Psoas muscle (tissue), 8 donors: ENCODE measurements around the gene ADAMTSL3. TPM values are rescaled to one million over a fixed set of nuclear protein-coding genes. Genes with fewer than 3 reads are reported as not detected.

ENCODE experiments used
- ATAC-seq, 4 donors: fragments of 200-7000 bp; cut with Tn5 transposase; one replicate each; pipeline ENCODE4 v1.9.1; 2020; ENCODE audit warnings: moderate library complexity in 3 of 4, mild to moderate bottlenecking in 2 of 4
- DNase-seq, 2 donors: peaks; one replicate each; pipeline ENCODE4 v3.0.0-alpha.2; 2020
- H3K27ac ChIP-seq: fragments of 200-600 bp; one replicate; pipeline ENCODE4 v1.8.0; 2022
- H3K27me3 ChIP-seq, 3 donors: fragments of 200-600 bp in 1 of 3; one replicate each; pipeline versions ENCODE4 v1.6.1 to v1.8.0; 2013 to 2022; ENCODE audit warnings: low read length in 2 of 3, mild to moderate bottlenecking in 2 of 3, moderate library complexity in 1 of 3; ENCODE audit not compliant: insufficient read depth in 3 of 3
- H3K36me3 ChIP-seq, 2 donors: fragments of 200-600 bp in 1 of 2; one replicate each; pipeline versions ENCODE4 v1.6.1 to v1.8.0; 2013 to 2022; ENCODE audit warnings: low read depth in 1 of 2, mild to moderate bottlenecking in 1 of 2, moderate library complexity in 1 of 2; ENCODE audit not compliant: insufficient read depth in 1 of 2
- H3K4me1 ChIP-seq: fragments of 200-600 bp; one replicate; pipeline ENCODE4 v1.8.0; 2022
- H3K4me3 ChIP-seq: fragments of 200-600 bp; one replicate; pipeline ENCODE4 v1.8.0; 2022; ENCODE audit warnings: mild to moderate bottlenecking
- H3K9me3 ChIP-seq: fragments of 200-600 bp; one replicate; pipeline ENCODE4 v1.8.0; 2022
- WGBS, 3 donors: extraction: QIAGEN DNeasy Blood & Tissue Kit; methylation state at CpG; one replicate each; pipeline versions ENCODE4 v1.1.6 to v1.1.7; 2013; 5-methylcytosine and 5-hydroxymethylcytosine counted together
- intact Hi-C, 2 donors: fragments of 100-400 bp; cut with DNase I; formaldehyde crosslinking; loops; one replicate each; pipeline versions ENCODE4 v1.11.0 to v1.14.2; 2022
- polyA plus RNA-seq, 3 donors: library from polyadenylated mRNA; stranded (reverse); fragments of 200-250 nt; gene quantifications; one replicate each; pipeline ENCODE4 v1.2.3, GENCODE V29; 2013
- total RNA-seq, 4 donors: library from RNA; stranded (reverse); fragmentation: NEBNext Ultra II Directional in 2 of 4; extraction: Animal tissue kit (Norgen Biotek cat#: 25700) in 2 of 4; gene quantifications; one replicate each; pipeline versions ENCODE4 v1.2.1 to v1.2.4, GENCODE V29; 2021 to 2023
- TF ChIP-seq, protein P1 (sequence below): fragments of 200-600 bp; IDR thresholded peaks from one replicate; pipeline ENCODE4 v1.8.0; 2022; ENCODE audit warnings: antibody characterized with exemption
- donor health status: healthy with polysubstance abuse.
- donor health status: DM: no; HTN: no; CAD: no; lungs with moderate emphysema.
- donor health status: Bipolar disorder and iron deficiency.
- donor health status: healthy.
- donor health status: DM: yes; HTN: yes; CAD: no.
- donor health status: DM: no; HTN: no; CAD: no.
- donor health status: DM: no; HTN: no; CAD: no.
- donor health status: DM: yes; HTN: yes; CAD: no.

The ADAMTSL3 gene
- total and polyA plus RNA-seq, 7 donors, result 0.35 to 12.8 (median 2.1) TPM

DNA sequence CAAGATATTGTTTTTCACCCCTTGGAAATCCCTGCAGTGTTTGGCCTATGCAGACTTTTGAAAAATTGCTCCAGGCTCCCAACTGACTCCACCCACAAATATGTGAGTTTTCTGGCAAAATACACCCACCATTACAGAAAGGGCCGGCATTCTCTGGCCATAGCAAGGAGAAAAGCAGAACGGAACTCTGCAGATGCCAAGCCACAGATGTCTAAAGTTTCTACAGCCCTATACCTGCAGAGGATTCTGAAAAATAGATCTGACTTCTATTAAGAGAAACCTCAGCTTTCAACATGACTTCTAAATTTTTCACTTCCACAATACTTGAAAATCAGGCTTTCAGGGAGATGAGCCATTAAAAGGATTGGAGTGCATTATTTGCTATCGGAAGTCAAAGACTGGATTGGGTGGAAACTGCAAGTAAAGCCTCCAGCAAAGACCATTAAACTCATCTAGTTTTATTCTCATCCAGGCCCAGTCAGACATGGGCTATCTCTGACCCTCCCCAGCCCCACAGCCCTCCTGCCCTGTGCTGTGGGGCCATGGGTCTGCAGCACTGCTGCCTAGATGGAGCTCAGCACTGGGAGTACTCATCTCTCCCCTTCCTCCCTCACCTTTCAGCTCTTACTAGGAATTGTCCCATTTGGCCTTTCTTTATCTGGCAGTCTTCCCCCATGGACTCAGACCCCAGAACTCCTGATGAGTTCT, 338.6 kb downstream of the ADAMTSL3 start:
- Histone ChIP-seq H3K27me3 (no peaks in the 10 kb centered on the region), H3K4me1 (no peaks in the 10 kb centered on the region), H3K9me3 (no peaks in the 10 kb centered on the region), H3K4me3 (no peak overlapping the region), H3K27ac (no peak overlapping the region), H3K36me3 (peaks cover 0 to 5% of the 10 kb centered on the region in 2 donors)
- intact Hi-C loops, result no loop called here
- TF ChIP-seq, protein P1, sequence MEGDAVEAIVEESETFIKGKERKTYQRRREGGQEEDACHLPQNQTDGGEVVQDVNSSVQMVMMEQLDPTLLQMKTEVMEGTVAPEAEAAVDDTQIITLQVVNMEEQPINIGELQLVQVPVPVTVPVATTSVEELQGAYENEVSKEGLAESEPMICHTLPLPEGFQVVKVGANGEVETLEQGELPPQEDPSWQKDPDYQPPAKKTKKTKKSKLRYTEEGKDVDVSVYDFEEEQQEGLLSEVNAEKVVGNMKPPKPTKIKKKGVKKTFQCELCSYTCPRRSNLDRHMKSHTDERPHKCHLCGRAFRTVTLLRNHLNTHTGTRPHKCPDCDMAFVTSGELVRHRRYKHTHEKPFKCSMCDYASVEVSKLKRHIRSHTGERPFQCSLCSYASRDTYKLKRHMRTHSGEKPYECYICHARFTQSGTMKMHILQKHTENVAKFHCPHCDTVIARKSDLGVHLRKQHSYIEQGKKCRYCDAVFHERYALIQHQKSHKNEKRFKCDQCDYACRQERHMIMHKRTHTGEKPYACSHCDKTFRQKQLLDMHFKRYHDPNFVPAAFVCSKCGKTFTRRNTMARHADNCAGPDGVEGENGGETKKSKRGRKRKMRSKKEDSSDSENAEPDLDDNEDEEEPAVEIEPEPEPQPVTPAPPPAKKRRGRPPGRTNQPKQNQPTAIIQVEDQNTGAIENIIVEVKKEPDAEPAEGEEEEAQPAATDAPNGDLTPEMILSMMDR, result no peak
- DNase-seq (no peak), ATAC-seq (no peak)
- 48 to 61% (median 49%) methylated on average over 3 of the region's 3 CpGs for WGBS, 3 donors

DNA sequence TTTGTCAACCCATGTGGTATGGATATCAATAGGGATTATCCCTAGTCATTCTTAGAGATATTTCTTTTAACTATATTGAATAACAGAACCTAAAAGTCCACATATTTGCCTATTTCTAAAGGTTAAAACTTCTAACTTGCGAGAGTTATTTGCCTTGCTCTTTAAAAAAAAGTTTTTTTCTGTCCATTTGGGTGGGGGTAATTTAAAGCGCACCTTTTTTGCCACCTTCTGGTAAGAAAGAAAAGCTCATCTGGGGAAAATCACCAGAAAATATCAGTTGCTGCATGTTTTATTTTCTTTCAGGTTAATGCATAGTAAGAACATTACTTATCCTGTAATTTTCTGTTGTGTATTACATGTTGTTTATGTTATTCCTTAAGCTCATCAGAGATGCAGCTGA, 339.7 kb downstream of the ADAMTSL3 start:
- H3K27ac ChIP-seq, result no peak overlapping the region
- intact Hi-C loops, result no loop called here
- ATAC-seq (no peak), DNase-seq (no peak)
- WGBS, 3 donors, result 90 to 95% (median 93%) methylated on average over 2 of the region's 2 CpGs
- no peaks in the 10 kb centered on the region for H3K4me1 ChIP-seq
- H3K27me3 ChIP-seq, result no peaks in the 10 kb centered on the region
- no peaks in the 10 kb centered on the region for H3K9me3 ChIP-seq
- no peak overlapping the region for H3K4me3 ChIP-seq
- TF ChIP-seq, protein P1, result no peak
- H3K36me3 ChIP-seq, result no peaks in the 10 kb centered on the region

DNA sequence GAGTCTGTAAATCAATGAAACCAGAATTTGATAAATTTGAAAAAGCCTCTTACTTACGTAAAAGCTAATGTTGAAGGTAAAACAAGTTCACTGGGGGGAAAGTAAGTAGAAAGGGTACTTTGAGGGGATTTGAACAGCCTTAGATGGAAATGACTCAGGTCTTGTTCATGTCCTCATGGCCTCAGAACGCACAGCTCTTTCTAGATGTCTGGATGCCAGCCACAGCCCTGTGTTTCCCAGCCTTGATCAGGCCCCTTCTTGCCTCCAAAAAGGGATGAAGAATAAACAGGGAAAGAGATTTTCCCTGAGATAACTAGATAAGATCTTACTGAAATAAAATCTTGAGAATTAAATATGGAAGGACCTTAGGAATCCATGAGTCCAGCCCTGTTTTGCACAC, 344.6 kb downstream of the ADAMTSL3 start:
- Histone ChIP-seq H3K27me3 (no peaks in the 10 kb centered on the region), H3K27ac (no peak overlapping the region), H3K4me1 (no peaks in the 10 kb centered on the region), H3K4me3 (no peak overlapping the region), H3K9me3 (no peaks in the 10 kb centered on the region), H3K36me3 (no peaks in the 10 kb centered on the region)
- intact Hi-C loops, result no loop called here
- no peak for ATAC-seq
- TF ChIP-seq, protein P1, result no peak
- DNase-seq, result no peak
- 83 to 98% (median 88%) methylated on average over 2 of the region's 2 CpGs for WGBS, 3 donors

DNA sequence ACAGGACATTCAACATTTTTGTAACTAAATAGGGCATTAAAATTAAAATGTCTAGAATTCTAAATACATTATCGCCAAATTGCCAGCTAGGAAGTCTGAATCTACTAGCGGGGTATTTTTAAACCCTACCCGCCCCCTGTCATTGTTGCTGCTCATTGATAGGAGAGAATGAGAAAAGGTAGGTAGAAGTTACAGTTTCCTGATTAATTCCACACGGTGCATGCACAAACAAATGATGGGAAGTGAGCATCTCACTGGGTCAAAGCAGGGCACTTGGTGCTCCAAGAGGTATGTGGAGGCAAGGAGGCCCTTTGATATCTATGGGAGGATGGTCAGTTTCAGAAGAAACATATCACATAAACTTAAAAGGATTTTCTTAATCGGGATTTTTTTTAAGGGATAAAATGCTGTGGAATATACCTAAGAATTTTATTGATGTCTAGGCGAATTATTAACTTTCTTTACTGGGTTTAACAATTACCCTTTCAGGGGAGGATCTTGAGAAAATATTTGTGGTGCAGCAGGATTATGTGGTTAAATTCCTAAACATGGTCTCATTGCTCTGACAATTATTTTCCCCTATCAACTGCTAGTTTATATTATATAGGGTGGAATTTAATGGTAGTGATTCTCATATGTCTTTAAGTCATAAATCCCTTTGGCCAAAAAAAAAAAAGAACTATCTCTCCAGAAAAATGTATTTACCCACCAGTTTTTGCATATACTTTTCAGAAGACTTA, 345.6 kb downstream of the ADAMTSL3 start:
- Histone ChIP-seq H3K4me1 (no peaks in the 10 kb centered on the region), H3K36me3 (no peaks in the 10 kb centered on the region), H3K27me3 (no peaks in the 10 kb centered on the region), H3K27ac (no peak overlapping the region), H3K4me3 (no peak overlapping the region), H3K9me3 (no peaks in the 10 kb centered on the region)
- TF ChIP-seq, protein P1, result no peak
- DNase-seq, result no peak
- intact Hi-C loops, result no loop called here
- ATAC-seq, result no peak
- WGBS, 3 donors, result 89 to 91% (median 90%) methylated on average over 6 of the region's 6 CpGs
